IPS-15b (cell line): Measurements from ENCODE around the gene CNNM1.

ENCODE experiments used
- H3K27me3 ChIP-seq: one replicate; pipeline ENCODE4 v1.6.1; 2013; ENCODE audit warnings: low read length; ENCODE audit not compliant: control insufficient read depth, insufficient read depth
- H3K36me3 ChIP-seq: one replicate; pipeline ENCODE4 v1.6.1; 2013; ENCODE audit warnings: low read length; ENCODE audit not compliant: control insufficient read depth, insufficient read depth
- H3K4me1 ChIP-seq: one replicate; pipeline ENCODE4 v1.6.1; 2013; ENCODE audit warnings: mild to moderate bottlenecking, low read length; ENCODE audit not compliant: control insufficient read depth, insufficient read depth
- H3K4me3 ChIP-seq: one replicate; pipeline ENCODE4 v1.5.1; 2013; ENCODE audit warnings: low read depth, low read length
- H3K9ac ChIP-seq: one replicate; pipeline ENCODE4 v1.6.1; 2013; ENCODE audit warnings: low read depth, mild to moderate bottlenecking, low read length
- H3K9me3 ChIP-seq: one replicate; pipeline ENCODE4 v1.6.1; 2013; ENCODE audit warnings: mild to moderate bottlenecking, low read length; ENCODE audit not compliant: control insufficient read depth, insufficient read depth

The CNNM1 gene

GRCh38 chr10:99424656-99425055 is 95.5 kb downstream of the CNNM1 start:
- Histone ChIP-seq H3K9me3 (no peaks in the 10 kb centered on the region), H3K4me1 (peaks cover 4% of the 10 kb centered on the region), H3K36me3 (peaks cover 3% of the 10 kb centered on the region), H3K27me3 (no peaks in the 10 kb centered on the region), H3K4me3 (no peak overlapping the region), H3K9ac (no peak overlapping the region)

DNA sequence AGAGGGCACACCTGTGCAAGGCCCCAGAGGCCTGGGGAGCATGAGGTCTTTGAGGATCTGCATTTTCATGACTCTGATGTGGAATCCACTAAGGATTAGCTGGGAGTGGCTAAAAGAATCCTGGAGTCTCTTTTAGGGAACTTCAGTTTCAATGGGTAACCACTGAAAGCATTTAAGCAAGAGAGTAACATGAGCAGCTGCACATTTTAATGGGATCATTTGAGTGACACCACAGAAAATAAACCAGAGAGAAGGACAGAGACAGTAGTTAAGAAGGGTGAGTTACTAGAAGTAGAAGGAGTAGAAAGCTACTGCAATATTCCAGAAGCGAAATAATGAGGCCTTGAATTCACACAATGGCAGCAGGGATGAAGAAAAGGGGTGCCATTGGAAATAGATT is 96.0 kb downstream of the CNNM1 start:
- H3K4me3 ChIP-seq, result no peak overlapping the region
- H3K36me3 ChIP-seq, result no peaks in the 10 kb centered on the region
- no peaks in the 10 kb centered on the region for H3K9me3 ChIP-seq
- peaks cover 5% of the 10 kb centered on the region for H3K4me1 ChIP-seq
- no peak overlapping the region for H3K9ac ChIP-seq
- no peaks in the 10 kb centered on the region for H3K27me3 ChIP-seq

DNA sequence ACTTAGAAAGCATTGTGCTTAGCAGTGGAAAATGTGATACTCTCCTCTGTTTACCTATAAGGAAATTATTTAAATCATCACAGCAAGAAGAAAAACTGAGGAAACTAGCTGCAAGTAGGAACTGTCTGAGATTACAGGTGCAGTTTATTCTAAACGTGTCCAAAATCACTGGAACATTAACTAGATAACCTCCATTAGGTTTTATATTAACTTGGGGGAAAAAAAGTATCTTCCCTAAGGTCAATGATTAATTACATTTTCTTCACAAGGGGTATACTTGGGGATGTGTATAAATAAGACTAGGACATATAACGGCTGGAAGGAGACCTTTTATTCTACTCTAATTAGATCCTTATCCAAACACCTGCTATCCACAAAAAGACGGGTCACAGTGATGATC is 97.5 kb downstream of the CNNM1 start:
- no peaks in the 10 kb centered on the region for H3K27me3 ChIP-seq
- no peak overlapping the region for H3K4me3 ChIP-seq
- no peaks in the 10 kb centered on the region for H3K9me3 ChIP-seq
- no peak overlapping the region for H3K9ac ChIP-seq
- no peaks in the 10 kb centered on the region for H3K36me3 ChIP-seq
- peaks cover 5% of the 10 kb centered on the region for H3K4me1 ChIP-seq

DNA sequence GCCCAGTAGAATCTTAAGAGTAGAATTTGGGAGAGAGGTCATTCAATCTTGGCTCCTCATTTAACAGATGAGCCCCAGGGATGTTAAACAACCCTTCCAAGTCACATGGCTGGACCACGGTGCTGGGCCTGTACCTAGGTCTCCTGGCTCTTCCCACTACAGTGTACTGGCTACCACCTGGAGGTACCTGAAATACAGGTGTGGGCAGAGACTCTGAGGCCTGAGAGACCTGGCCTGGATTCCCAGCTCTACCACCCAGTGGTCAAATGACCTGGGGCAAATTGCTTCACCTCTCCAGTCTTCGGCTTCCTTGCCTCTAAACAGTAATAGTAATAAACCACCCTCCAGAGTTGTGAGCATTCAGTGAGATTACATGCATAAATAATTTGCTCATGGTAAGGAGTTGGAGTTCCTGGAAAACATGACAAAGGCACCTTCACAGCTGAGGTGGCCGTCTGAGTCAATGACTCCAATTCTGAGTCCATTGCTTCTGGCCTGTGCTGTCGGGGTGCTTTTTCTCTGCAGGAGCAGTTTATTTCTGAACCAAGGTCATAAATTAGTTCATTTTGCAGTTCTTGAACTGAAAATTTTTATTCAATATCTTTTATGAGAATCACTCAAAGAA is 98.5 kb downstream of the CNNM1 start:
- no peak overlapping the region for H3K4me3 ChIP-seq
- H3K27me3 ChIP-seq, result no peaks in the 10 kb centered on the region
- no peak overlapping the region for H3K9ac ChIP-seq
- H3K36me3 ChIP-seq, result no peaks in the 10 kb centered on the region
- H3K9me3 ChIP-seq, result no peaks in the 10 kb centered on the region
- peaks cover 5% of the 10 kb centered on the region for H3K4me1 ChIP-seq

DNA sequence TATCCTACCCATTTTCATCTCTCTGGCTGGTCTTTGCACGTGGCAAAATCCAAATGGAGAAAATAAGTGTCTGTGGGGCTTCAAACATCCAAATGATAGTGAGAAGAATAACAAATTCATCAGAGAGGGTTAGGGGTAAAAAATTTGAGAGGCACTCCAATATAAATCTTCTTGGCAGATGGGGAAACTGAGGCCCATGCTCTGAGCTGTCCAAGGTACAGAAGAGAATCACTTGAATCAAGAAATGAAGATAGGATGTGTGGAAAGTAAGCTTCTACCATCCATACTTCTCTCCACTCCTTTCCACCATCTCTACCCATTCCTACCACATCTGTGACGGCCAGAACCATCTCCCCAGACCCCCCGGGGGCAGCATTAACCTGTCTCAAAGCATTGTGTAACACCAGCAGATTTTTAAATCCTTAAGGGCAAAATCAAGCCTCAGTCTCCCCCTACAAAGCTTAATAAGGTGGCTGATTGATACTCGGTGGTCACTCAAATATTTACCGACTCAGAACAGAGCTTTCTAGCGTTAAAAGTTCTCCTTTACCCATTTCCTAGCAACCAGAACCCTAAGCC is 100.5 kb downstream of the CNNM1 start:
- Histone ChIP-seq H3K4me3 (peak overlapping the region; percentile 97), H3K27me3 (no peaks in the 10 kb centered on the region), H3K9ac (peak overlapping the region; percentile 87), H3K36me3 (no peaks in the 10 kb centered on the region), H3K4me1 (peaks cover 5% of the 10 kb centered on the region), H3K9me3 (no peaks in the 10 kb centered on the region)

GRCh38 chr10:99430116-99430450 is 100.9 kb downstream of the CNNM1 start:
- no peaks in the 10 kb centered on the region for H3K27me3 ChIP-seq
- H3K36me3 ChIP-seq, result no peaks in the 10 kb centered on the region
- H3K9ac ChIP-seq, result peak overlapping the region; percentile 87
- no peaks in the 10 kb centered on the region for H3K9me3 ChIP-seq
- H3K4me1 ChIP-seq, result peaks cover 5% of the 10 kb centered on the region
- peak overlapping the region; percentile 97 for H3K4me3 ChIP-seq

DNA sequence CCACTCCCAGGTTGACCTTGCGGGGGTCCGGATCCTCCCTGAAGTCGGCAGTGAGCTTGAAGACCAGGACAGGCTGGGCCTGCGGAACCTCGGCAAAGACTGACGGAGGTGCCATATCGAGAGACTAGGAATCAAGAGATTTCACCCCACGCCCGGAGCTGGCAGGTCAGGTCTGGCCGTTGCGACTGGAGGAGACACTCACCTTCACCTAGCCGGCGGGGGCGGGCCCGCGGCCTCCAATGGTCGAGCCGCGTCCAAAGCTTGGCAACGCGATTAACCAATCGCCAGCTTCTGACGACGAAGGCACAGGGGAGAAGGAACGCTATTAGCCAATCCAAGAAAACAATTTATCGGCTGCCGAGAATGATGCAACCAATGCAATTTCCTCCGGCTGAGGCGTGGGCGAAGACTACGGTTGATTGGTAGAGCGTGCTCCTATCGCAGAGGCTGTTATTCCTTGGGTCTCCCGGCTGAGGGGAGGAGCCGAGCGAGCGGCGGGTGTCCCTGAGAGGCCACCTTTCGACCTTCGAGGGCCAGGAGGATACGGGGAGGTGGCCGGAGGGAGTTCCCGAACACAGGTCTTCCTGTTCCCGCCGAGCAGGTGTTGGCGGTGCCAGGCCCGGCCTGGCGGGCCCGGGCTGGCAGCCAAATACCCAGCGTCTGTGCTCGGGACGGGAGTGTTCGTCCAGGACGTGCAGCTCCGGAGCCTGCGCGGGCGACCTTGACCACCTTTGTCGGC is 101.5 kb downstream of the CNNM1 start, which contains the start of gene GOT1:
Gene GOT1, minus strand, starts transcription at position 174 of the 739 bp plus-strand sequence. Its CDS starts 59 bp downstream, at position 115.
- Histone ChIP-seq H3K36me3 (no peaks in the 10 kb centered on the region), H3K27me3 (no peaks in the 10 kb centered on the region), H3K9ac (peak within 1 kb of the TSS; percentile 87), H3K4me1 (peaks cover 5% of the 10 kb centered on the region), H3K9me3 (no peaks in the 10 kb centered on the region), H3K4me3 (peak within 1 kb of the TSS; percentile 97)

- Histone ChIP-seq H3K27me3 (no peaks in the 10 kb centered on the region), H3K9ac (peak overlapping the region; percentile 79), H3K9me3 (no peaks in the 10 kb centered on the region), H3K4me3 (peak overlapping the region; percentile 97), H3K4me1 (peaks cover 5% of the 10 kb centered on the region), H3K36me3 (no peaks in the 10 kb centered on the region)
Measured at GRCh38 chr10:99431190-99431760, 102.1 kb downstream of the CNNM1 start.

- Histone ChIP-seq H3K4me3 (no peak overlapping the region), H3K9ac (no peak overlapping the region), H3K27me3 (no peaks in the 10 kb centered on the region), H3K9me3 (no peaks in the 10 kb centered on the region), H3K36me3 (no peaks in the 10 kb centered on the region), H3K4me1 (peaks cover 5% of the 10 kb centered on the region)
Measured at GRCh38 chr10:99432047-99432446, 102.9 kb downstream of the CNNM1 start.

DNA sequence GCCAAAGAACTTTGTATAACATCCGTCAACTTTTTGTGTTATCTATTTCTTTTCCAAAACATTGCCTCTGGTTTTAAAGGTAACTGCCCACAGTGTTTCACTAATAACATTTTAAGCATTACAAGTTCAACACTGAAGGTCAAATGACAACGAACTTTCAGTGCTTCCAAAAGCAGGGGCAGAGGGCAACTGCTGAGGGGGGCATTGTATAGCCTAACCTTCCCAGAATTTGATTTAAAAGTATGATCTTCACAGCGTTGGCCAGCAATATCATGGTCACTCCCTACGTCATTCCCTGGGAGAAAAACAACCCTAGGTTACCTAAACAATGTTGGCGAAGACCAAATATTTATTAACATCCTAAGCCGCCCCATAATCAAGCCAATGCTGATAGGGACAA is 103.7 kb downstream of the CNNM1 start:
- H3K9ac ChIP-seq, result no peak overlapping the region
- no peaks in the 10 kb centered on the region for H3K9me3 ChIP-seq
- no peaks in the 10 kb centered on the region for H3K27me3 ChIP-seq
- H3K36me3 ChIP-seq, result no peaks in the 10 kb centered on the region
- H3K4me3 ChIP-seq, result no peak overlapping the region
- peaks cover 5% of the 10 kb centered on the region for H3K4me1 ChIP-seq

GRCh38 chr10:99433378-99434020 is 104.3 kb downstream of the CNNM1 start:
- H3K36me3 ChIP-seq, result no peaks in the 10 kb centered on the region
- no peak overlapping the region for H3K4me3 ChIP-seq
- H3K27me3 ChIP-seq, result no peaks in the 10 kb centered on the region
- H3K4me1 ChIP-seq, result peaks cover 5% of the 10 kb centered on the region
- no peak overlapping the region for H3K9ac ChIP-seq
- no peaks in the 10 kb centered on the region for H3K9me3 ChIP-seq
